ENCODE results near the gene CLRN3.

Gene CLRN3

DNA sequence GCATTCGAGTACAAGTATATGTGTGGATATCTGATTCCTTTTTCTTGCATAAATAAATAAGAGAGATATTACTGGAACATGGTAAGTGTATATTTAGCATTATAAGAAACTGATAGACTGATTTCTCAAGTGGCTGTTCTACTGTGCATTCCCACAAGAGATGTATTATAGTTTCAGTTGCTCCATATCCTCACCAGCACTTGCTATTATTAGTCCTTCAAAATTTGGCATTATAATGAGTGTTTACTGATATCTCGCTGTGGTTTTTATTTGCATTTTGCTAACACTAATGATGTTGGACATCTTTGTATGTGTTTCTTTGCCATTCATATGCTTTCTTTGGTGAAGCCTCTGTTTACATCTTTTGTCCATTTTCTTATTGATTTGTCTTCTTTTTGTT is 4.4 kb upstream of the CLRN3 start:
- no peak for DNase-seq

DNA sequence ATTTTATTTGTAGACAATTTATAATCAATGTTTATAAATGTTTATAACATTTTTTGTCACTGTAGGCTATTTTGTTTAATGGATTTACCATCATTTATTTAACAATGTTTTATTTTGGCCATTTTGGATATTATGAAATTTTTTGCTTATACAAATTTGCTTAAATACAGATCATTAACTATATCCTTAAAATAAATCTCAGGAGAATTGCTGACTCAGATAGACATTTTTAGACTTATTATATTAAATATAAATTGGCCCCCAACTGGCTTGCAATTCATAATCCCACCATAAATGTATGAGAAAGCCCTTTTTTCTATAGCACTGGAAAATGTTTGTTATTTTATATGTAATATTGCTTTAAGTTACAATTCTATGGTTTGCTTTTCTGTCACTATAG is 3.8 kb upstream of the CLRN3 start:
- DNase-seq: no peak

DNA sequence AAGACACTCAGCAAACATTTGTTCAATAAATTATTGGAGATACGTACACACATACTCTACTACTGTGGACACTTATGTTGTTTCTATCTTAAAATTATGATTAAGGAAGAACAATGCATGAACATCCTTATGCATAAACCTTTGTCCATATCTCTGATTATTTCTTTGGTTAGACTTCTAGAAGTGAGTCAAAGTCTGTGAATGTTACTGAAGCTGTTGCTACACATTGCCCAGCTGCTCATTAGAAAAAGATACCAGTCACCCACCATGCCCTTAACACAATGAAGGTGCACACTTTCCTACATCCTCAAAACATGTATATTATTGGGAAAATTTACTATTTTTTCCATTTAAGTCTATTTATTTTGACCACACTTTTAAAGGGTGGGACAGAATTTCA is 1.4 kb upstream of the CLRN3 start:
- no peak for DNase-seq

DNA sequence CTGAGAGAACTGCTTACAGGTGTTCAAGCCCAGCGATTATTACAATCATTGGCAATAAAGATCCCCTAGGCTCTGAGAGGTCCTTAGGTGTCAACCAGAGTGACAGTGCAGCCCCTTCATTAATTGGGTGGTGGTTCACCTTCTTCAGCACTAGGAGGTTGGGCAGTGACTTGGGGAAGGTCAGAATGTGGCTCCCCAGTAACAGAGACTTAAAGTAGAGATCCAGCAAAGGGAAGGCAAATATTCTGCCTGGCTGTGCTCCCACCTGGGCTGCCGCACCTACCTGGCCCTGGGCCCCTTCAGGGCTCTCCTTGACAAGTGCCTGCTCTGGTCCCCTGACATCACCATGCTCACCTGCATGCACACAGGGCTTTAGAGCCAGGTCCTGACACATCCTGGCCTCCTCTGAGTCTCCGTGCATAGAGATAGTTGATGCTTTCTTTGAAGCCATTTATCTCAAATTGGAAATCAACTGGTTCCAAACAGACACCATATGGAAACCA is 1.9 kb downstream of the CLRN3 start:
- DNase-seq: no peak

DNA sequence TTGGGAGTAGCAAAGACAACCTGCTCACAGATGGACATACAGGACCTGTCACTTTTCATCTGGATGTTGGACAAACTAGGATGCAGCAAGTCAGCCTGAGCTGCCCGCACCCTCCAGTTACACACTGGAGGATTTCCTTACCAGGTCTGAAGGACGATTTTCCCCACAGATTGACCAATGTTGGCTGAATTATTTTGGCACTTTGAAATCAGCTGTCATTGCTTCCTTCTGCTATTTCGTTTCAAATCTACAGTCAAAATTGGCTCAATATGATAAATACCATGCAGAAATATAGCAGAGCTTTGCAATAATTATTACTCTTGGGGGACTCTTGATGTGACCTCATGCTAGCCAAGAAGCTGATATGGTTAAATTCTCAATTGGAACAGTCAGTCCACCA is 2.5 kb downstream of the CLRN3 start:
- DNase-seq: no peak

DNA sequence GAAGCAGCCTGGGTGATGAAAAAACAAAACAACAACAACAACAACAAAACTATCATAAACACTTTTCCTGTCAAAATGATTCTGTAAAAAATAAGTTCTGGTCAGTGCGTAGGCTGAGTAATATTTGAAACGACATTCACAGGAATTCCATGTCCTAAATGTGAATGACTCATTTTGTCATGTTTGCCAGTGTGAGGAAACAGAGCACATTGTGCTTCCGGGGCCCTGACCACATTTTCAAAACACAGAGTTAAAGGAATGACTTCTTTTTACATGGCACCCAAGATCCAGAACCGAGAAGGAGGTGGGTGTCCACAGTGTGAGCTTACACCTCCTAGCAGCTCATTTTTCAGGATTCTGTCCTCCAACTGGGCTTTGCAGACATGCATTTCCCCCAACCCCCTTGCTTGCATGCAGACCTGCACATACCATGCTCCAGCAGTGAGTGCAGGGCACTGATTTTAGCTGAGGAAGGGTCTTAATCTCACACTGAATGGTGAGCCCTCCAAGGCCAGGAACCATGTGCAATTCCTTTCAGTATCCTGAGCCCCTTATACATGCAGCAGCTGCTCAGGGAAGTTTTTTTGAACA is 3.0 kb downstream of the CLRN3 start:
- no peak for DNase-seq

DNA sequence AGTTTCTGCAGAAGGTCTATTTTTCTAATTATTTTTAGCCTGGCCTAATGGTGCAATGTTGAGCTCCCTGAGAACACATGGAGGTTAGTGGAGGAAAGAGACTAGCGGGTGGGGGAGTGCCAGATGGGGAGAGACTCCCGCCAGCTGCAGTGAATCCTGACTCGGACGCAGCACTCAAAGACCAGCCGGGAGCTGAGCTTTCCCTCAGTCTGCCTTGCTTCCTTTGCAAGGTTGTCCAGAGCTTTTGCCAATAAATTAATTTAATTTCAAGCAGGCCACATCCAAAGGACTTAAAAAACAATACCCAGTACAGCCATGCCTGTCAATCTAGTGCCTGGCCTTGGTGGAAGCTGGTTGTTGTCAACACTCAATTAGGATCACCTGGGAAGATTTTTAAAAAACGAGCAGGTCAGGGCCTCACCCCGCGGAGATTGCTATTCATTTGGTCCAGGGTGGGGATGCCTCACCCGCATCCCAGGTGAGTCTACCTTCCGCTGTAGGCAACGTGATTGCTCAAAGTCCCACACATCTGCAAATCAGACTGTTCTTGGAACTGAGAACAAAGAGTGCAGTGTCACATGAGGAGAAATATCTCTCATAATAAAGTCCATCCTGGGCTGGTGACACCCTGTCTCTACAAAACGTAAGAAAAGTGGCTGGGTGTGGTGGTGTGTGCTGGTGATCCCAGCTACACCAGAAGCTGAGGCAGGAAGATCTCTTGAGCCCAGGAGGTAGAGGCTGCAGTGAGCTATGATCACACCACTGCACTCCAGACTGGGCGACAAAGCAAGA is 4.0 kb downstream of the CLRN3 start:
- DNase-seq: no peak

DNA sequence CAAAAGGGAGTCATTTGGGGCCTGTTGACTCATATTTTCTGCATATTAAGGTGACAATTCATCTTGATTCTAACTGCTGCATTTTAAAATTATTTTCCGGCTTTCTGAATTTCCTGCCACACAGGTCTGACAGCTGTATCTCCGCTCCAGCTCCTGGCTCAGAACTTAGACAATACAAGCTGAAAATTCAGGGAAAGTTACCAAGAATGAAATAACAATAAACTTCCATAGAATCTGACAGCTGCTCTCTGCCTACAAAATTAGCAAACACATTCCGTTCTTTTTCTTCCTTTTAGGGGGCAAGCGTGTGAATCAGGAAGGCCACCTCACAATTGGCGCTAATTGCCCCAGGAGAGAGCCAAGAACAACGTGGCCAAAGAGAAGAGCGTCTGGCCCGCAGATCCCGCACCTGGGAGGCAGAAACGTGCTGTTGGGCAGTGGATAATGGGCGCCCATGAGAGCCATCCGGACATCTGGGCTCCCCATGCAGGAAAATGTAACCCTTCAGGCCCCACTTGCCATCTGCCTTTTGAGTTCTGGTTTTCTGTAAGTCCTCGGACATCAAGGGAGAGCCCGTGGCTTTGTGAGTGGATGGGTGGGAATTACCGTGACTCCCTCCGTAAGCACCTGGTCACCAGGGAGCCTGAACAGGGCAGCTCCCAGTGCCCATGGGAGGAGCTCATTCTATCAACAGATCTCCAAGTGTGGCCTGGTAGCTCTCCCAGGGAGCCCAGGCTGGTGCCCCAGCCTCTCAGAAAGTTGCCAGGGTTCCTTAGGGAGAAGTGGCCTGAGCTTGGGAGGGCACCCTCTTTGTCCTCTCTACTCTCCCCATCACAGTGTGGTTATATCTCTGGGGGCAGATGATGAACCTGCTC is 5.0 kb downstream of the CLRN3 start:
- no peak for DNase-seq

DNA sequence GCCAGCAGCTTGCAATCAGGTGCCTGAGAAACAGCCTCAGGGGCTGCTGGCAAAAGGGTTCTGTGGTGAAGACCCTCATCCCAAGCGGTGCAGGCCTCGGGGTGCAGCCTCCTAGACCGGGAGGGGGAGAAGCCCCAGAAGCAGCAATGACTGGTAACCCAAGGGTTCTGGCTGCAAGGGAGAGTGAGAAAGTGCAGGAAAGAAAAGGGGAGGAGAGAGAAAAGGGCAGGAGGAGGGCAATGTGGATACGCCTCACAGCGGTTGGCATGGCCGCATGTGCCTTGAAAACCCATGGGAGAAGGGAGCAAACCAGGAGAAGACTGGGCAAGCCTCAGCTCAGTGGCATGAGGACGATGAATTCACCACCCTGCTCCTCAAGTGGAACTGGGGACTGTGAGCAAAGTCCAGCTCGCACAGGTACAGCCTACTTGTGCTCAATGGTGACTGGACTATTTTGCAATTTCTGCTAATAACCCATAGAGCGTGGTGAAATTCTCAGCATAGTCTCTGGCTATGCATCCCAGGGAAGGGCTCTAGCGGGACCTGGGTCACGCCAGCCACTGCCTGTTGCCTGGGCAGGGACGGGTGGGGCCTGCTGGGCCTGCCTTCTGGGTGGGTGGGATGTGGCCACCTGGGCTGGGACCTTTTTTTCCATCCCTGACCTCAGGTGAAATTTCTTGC is 6.2 kb downstream of the CLRN3 start:
- no peak for DNase-seq

DNA sequence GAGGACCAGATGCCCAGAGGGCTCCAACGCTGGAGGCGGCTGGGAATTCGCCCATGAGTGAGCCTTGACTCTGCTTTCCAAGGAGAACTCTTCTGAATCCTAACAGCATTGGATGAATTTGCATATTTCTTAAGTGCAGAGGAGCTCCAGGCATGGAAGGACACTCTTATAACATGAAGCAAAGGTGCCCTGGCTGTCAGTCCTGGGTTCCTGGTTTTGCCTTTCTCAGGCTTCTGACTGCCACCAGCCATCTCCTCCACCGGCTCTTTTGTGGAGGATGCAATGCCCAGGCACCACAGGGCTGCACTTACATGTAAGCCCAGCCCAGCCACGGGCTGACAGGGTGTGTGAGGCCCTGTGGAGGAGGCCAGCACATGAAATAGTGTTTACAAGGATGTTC is 8.2 kb downstream of the CLRN3 start:
- no peak for DNase-seq

DNA sequence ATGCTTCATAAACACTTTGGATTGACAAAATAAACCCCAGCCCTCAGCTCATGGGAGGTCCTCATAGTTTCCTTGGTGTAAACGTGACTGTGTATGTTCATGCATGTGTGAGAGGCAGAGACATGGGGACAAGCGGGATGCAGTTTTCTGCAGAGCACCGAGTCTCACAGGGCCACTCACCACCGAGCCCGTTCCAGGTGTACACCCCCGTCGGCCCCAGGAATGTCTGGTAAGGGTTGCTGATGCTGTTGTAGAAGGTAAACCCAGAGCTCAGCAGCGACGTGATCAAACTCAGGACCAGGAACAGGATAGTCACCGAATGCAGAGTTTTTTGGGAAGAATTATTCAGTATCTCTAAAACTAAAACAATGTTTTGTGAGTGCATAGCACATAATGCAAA is 9.2 kb downstream of the CLRN3 start:
- no peak for DNase-seq

DNA sequence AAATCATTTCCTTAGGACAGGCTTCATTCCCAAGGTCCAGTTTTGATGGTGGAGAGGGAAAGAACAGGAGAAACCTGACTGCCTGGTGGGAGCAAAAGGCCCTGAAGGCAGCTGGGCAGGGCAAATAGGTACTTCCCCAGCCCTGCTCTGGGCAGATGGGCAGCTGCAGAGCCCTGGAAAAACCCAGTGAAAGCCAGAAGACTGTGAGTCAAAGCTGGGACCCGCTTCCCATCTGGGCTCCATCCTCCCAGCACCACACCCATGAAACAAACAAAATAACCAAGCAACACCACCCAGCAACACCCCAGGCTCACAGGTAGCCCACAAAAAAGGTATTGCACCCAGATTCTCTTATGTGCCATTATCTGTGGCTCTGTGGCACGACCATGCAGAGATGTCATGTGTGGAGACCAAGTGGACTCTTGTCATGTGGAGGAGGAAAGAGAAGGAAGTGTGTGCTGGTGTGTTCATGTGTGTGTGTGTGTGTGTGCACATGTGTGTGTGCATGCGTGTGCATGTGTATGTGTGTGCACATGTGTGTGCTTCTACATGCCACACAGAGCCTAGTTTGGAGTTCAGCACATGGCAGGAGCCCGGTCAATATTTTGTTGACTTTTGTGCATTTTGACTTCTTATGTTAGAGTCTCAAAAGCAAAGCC is 9.8 kb downstream of the CLRN3 start:
- DNase-seq: no peak

DNA sequence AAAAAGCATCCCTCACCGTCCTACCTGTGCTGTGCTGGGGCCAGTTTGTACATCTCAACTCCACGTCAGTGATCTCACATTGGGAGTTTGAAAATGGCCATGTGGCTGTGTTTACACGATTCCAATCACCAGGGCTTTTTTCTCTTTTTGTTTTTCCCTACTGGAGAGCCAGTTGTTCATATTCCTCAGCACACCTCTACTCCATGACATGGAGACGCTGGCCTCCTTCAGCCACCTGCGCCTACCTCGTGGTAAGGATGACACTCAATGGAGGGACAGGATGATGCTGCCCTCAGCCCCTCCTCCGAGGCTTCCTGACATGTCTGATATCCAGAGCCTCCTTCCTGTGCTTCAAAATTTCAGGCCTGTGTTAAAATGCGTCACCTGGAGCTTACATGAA is 10.3 kb downstream of the CLRN3 start:
- DNase-seq: no peak

DNA sequence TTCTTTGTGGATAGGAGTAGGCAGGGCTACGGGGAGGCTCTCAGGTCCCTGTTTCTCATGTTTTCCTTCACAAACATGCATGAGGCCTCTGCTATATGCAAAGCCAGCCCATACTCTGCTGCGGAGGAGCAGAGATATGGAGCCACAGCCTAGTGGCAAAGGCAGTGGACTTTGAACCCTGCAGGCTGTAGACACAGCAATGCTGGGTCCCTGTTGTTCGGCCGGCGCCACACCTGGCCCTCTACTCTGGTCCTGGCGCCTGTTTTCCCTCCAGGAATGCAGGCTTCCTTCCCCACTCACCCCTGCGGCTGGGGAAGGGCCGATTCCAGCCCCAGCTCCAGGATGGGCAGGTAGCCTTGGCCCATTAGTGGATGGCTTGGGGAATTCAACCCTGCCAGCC is 11.5 kb downstream of the CLRN3 start:
- DNase-seq: no peak

DNA sequence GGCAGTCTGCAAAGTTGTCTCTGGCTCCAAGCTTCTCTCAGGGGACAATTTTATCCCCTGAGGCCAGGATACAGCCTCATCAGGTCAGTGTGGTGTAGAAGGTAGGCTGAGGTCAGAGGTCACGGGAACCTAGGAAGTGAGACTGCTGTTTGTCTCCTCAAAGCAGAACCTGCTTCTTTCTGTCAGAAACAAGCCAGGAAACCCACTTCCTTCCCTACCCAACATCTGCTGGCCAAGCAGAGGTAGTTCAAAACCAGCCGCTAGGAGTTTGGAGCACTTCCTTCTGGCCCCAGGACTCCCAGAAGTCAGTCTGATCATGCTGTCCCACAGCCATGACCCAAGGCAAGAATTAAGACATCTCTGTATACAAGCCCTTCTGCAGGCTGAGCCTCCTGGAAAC is 12.2 kb downstream of the CLRN3 start:
- no peak for DNase-seq

DNA sequence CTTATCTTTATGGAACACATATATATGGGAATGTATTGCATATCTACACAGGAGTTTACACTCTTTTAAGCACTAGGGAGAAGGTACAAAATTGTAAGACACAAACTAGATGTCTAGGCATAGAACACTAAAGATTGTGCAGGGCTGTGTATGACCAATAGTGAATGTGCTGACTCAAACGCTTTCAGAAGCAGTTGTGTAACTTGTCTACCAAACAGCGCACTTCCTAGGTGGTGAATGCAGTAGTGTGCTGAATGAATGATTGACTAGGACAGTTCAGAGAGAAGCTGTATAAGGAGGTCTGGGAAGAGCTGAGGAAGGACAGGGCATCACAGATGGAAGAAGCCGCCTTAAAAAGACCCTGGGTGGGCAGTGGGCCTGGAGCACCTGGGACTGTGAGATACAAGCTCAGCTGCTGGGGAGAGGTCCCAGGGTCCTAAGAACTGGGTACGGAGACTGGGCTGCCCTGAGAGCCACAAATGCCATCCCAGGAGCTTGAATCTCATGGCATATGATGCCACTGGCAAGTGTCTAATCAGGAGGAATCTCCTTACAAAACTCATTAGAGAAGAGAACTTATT is 14.2 kb downstream of the CLRN3 start:
- no peak for DNase-seq

DNA sequence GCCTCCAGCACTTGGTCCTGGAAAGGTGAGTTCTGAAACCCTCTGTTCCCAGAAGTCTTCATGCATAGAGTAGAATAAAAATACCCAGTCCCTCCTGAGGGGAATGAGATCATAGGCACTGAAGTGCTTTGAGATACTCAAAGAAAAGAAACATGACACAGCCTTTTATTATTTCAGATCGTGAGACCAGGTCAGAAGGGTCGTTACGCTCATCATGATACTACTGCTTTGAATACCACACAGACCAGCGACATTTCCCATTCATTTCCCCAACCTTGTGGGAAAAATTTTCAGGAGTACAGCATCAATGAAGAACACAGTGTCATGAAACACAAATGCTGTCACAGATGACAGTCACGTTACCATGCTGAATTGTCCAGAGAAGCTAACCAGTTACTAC is 15.0 kb downstream of the CLRN3 start:
- DNase-seq: no peak

DNA sequence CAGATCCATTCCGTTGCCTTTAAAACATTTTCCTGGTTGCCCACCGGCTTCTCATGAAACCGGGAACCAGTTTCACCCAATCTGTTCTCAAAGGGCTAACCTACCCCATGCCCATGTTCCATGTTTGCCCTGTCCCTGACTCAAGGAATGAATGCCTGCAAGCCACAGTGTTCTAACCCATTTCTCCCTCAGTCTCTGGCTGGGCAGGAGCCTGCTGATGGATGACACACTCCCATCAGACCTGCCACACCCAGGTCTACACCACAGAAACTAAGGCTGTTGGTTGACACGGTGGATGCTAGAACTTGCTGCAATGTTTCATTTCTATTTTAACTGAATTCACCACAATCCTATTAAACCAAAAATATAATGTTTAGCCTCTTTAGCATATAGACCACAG is 15.6 kb downstream of the CLRN3 start:
- no peak for DNase-seq

DNA sequence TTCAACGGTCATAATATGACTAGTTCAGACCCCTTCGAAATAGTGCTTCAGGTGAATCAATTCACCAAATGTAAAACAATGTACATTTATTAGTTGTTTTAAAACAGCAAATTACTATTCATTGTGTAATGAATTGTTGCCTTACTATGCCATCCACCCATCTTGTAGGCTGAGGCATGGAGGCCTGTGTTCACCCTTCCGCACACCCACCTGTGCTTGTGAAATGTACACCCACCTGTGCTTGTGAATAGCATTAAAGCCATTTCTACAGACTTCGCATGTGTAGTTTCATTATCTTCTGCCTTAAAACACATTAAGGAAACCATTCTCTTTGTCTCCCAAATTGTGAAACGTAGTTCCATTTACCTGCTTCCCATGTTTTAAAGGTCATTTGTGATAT is 16.8 kb downstream of the CLRN3 start:
- DNase-seq: no peak

DNA sequence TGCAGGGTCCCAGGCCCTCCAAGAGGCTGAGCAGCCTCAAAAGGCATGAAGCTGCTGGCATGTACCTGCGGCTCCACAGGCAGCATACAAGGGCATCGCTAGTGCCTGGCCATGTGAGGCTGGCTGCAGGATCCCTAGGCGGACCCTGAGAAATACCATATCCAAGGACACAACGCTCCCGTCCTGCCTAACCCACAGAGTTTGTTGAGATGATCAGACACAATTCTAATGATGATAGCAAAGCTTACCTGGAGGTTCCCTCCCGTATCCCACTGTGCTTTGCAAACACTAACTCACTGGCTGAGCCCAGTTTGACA is 17.3 kb downstream of the CLRN3 start:
- no peak for DNase-seq

DNA sequence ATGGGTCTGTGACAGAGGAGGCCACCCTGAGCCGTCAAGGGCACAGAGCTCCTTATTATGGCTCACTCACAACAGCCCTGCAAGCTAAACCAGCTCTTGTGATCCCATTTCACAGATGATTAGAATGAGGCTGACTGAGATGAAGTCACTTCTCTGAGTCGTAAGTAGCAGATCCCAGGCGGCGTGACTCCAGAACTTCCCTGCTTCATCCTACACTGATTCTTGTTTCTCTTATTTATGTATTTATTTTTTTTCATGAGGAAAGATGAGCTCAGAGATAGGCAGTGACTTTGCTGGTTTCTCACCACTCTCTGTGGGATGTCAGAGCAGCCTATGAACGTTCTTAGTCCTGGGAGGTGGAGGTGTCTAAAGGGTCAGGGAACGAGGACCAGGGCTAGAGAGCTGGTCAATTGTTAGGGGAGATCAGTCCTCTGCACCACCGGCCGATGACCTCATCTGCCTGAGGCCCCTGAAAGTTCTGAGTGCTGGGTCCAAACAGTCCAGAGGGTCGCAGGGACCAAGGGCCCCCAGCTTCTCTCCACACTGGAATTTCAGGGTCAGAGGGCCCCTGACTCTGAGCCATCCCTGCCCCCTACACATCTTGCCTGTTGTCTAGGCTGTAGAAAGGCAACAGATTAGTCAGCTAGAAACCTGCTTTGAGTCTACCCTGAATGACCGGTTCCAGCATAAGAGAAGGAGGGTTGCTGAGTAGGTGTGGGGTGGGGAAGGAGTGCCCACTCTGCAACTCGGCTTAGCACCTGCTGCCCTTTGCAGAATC is 17.9 kb downstream of the CLRN3 start:
- no peak for DNase-seq
